Hepatocyte (in vitro differentiated cells): Measurements from ENCODE around the gene DIPK1A. TPM values are rescaled to one million over a fixed set of nuclear protein-coding genes. Genes with fewer than 3 reads are reported as not detected.

Source experiments
- DNase-seq: peaks from one replicate; pipeline ENCODE4 v3.0.0-alpha.2; 2016; ENCODE audit warnings: low spot score
- H2AFZ ChIP-seq: fragments of 200-600 bp; sonication (generic); 2 replicates; pipeline ENCODE4 v1.6.0; 2016; ENCODE audit warnings: antibody characterized with exemption, mild to moderate bottlenecking
- H3K27ac ChIP-seq: fragments of 200-600 bp; sonication (generic); 2 replicates; pipeline ENCODE4 v1.5.1; 2016; ENCODE audit warnings: mild to moderate bottlenecking
- H3K27me3 ChIP-seq: fragments of 200-600 bp; sonication (generic); 2 replicates; pipeline ENCODE4 v1.6.1; 2016
- H3K36me3 ChIP-seq: fragments of 200-600 bp; sonication (generic); replicated peaks from 2 replicates; pipeline ENCODE4 v1.5.1; 2016; ENCODE audit warnings: low read depth; ENCODE audit not compliant: insufficient read depth
- H3K4me1 ChIP-seq: fragments of 200-600 bp; sonication (generic); 2 replicates; pipeline ENCODE4 v1.5.1; 2016; ENCODE audit warnings: mild to moderate bottlenecking, moderate library complexity; ENCODE audit not compliant: insufficient read depth
- H3K4me2 ChIP-seq: fragments of 200-600 bp; sonication (generic); 2 replicates; pipeline ENCODE4 v1.6.0; 2016
- H3K4me3 ChIP-seq: fragments of 200-600 bp; sonication (generic); 2 replicates; pipeline ENCODE4 v1.5.1; 2016; ENCODE audit warnings: mild to moderate bottlenecking
- H3K79me2 ChIP-seq: fragments of 200-600 bp; sonication (generic); 2 replicates; pipeline ENCODE4 v1.6.0; 2017; ENCODE audit warnings: mild to moderate bottlenecking
- H3K9me2 ChIP-seq: fragments of 200-600 bp; sonication (generic); replicated peaks from 2 replicates; pipeline ENCODE4 v1.6.0; 2017; ENCODE audit warnings: mild to moderate bottlenecking; ENCODE audit not compliant: insufficient read depth
- H3K9me3 ChIP-seq: fragments of 200-600 bp; sonication (generic); 2 replicates; pipeline ENCODE4 v1.5.1; 2016; ENCODE audit warnings: low read depth, mild to moderate bottlenecking
- H4K20me1 ChIP-seq: fragments of 200-600 bp; sonication (generic); 2 replicates; pipeline ENCODE4 v1.6.0; 2016; ENCODE audit warnings: mild to moderate bottlenecking; ENCODE audit not compliant: insufficient read depth, poor library complexity, severe bottlenecking
- CTCF ChIP-seq: fragments of 200-600 bp; sonication (generic); IDR thresholded peaks from 2 replicates; pipeline ENCODE4 v1.5.1; 2016; ENCODE audit warnings: antibody characterized with exemption, mild to moderate bottlenecking; ENCODE audit not compliant: poor library complexity
- EZH2 ChIP-seq: fragments of 200-600 bp; sonication (generic); IDR thresholded peaks from 2 replicates; pipeline ENCODE4 v1.6.1; 2016; ENCODE audit warnings: antibody characterized with exemption, mild to moderate bottlenecking, borderline replicate concordance
- EZH2phosphoT487 ChIP-seq: fragments of 200-600 bp; sonication (generic); IDR thresholded peaks from one replicate; pipeline ENCODE4 v1.6.1; 2018; ENCODE audit warnings: antibody characterized with exemption, mild to moderate bottlenecking, low read depth, moderate library complexity; ENCODE audit not compliant: unreplicated experiment, severe bottlenecking
- WGBS: methylation state at CpG from one replicate; pipeline ENCODE4 v1.1.6; 2016; ENCODE audit warnings: low lambda C conversion rate; ENCODE audit errors: missing lambda C conversion rate; 5-methylcytosine and 5-hydroxymethylcytosine counted together
- polyA plus RNA-seq: library from polyadenylated mRNA; unstranded; fragments of >200 nt; fragmentation: Nextera tagmentation; extraction: Ambion mirVana; gene quantifications from 2 replicates; pipeline ENCODE4 v1.2.1, GENCODE V29; 2016
- total RNA-seq: library from RNA; depleted of rRNA; stranded (reverse); fragments of >200 nt; gene quantifications from 2 replicates; pipeline ENCODE4 v1.2.3, GENCODE V29; 2014

Gene DIPK1A
- total and polyA plus RNA-seq, 2 experiments from 2014 or later, result 18.0 to 19.7 TPM

GRCh38 chr1:92843429-92844352, 117.6 kb downstream of the DIPK1A start:
- Histone ChIP-seq H2AFZ (no peak overlapping the region), H3K4me3 (no peak overlapping the region), H3K27ac (no peak overlapping the region), H3K9me2 (no peaks in the 10 kb centered on the region), H3K36me3 (peaks cover 3% of the 10 kb centered on the region), H3K27me3 (no peaks in the 10 kb centered on the region), H3K9me3 (no peaks in the 10 kb centered on the region), H3K4me1 (no peaks in the 10 kb centered on the region), H3K79me2 (peaks cover 20% of the 10 kb centered on the region), H3K4me2 (no peak overlapping the region), H4K20me1 (peaks cover 27% of the 10 kb centered on the region)
- TF ChIP-seq CTCF, result no peak
- no peak for TF ChIP-seq EZH2phosphoT487
- no peak for TF ChIP-seq EZH2
- WGBS, result 94% methylated on average over 8 of the region's 8 CpGs
- DNase-seq, result no peak

- H3K79me2 ChIP-seq, result peaks cover 26% of the 10 kb centered on the region
- no peaks in the 10 kb centered on the region for H3K9me3 ChIP-seq
- H2AFZ ChIP-seq, result no peak overlapping the region
- TF ChIP-seq EZH2, result no peak
- no peak for TF ChIP-seq EZH2phosphoT487
- TF ChIP-seq CTCF, result no peak
- peaks cover 34% of the 10 kb centered on the region for H4K20me1 ChIP-seq
- H3K9me2 ChIP-seq, result no peaks in the 10 kb centered on the region
- H3K27ac ChIP-seq, result no peak overlapping the region
- no peak for DNase-seq
- peaks cover 3% of the 10 kb centered on the region for H3K36me3 ChIP-seq
- WGBS, result 47% methylated on average over 2 of the region's 2 CpGs
- no peak overlapping the region for H3K4me3 ChIP-seq
- H3K27me3 ChIP-seq, result no peaks in the 10 kb centered on the region
- no peaks in the 10 kb centered on the region for H3K4me1 ChIP-seq
- no peak overlapping the region for H3K4me2 ChIP-seq
Observed at GRCh38 chr1:92843046-92843423, 118.2 kb downstream of the DIPK1A start.

GRCh38 chr1:92842082-92843045, 118.9 kb downstream of the DIPK1A start:
- TF ChIP-seq EZH2phosphoT487 (no peak), CTCF (no peak), EZH2 (no peak)
- 91% methylated on average over 4 of the region's 4 CpGs for WGBS

More at GRCh38 chr1:92842082-92843045, 118.9 kb downstream of the DIPK1A start:
- no peaks in the 10 kb centered on the region for H3K4me1 ChIP-seq
- peaks cover 3% of the 10 kb centered on the region for H3K36me3 ChIP-seq
- H4K20me1 ChIP-seq, result peaks cover 41% of the 10 kb centered on the region
- no peaks in the 10 kb centered on the region for H3K9me2 ChIP-seq
- no peak overlapping the region for H3K4me3 ChIP-seq
- H2AFZ ChIP-seq, result no peak overlapping the region
- DNase-seq, result no peak
- no peaks in the 10 kb centered on the region for H3K27me3 ChIP-seq
- H3K79me2 ChIP-seq, result peaks cover 33% of the 10 kb centered on the region
- no peaks in the 10 kb centered on the region for H3K9me3 ChIP-seq
- no peak overlapping the region for H3K27ac ChIP-seq
- H3K4me2 ChIP-seq, result no peak overlapping the region
